ENCODE measurements around the gene PLPP3. TPM values are rescaled to one million over a fixed set of nuclear protein-coding genes. Genes with fewer than 3 reads are reported as not detected.

The PLPP3 gene
- total RNA-seq, 1 experiment from 2014 or later, result 33.8 TPM

- Histone ChIP-seq H3K4me3 (ENCODE audit: insufficient read depth, low read depth, low read length) (no peak overlapping the region), H3K36me3 (replicated peaks; ENCODE audit: control insufficient read depth, insufficient read depth, low read length) (no peaks in the 10 kb centered on the region), H3K27me3 (ENCODE audit: control insufficient read depth, insufficient read depth, low read length) (no peaks in the 10 kb centered on the region)
- no peak for DNase-seq
Measured at GRCh38 chr1:56468518-56468917, 110.8 kb downstream of the PLPP3 start.

GRCh38 chr1:56466538-56466937 lies 112.8 kb downstream of the PLPP3 start:
- Histone ChIP-seq H3K36me3 (replicated peaks; ENCODE audit: control insufficient read depth, insufficient read depth, low read length) (no peaks in the 10 kb centered on the region), H3K4me3 (ENCODE audit: insufficient read depth, low read depth, low read length) (no peak overlapping the region), H3K27me3 (ENCODE audit: control insufficient read depth, insufficient read depth, low read length) (no peaks in the 10 kb centered on the region)
- no peak for DNase-seq

- no peak for DNase-seq
- Histone ChIP-seq H3K4me3 (ENCODE audit: insufficient read depth, low read depth, low read length) (no peak overlapping the region), H3K27me3 (ENCODE audit: control insufficient read depth, insufficient read depth, low read length) (no peaks in the 10 kb centered on the region), H3K36me3 (replicated peaks; ENCODE audit: control insufficient read depth, insufficient read depth, low read length) (no peaks in the 10 kb centered on the region)
Measured at GRCh38 chr1:56464294-56464693, 115.1 kb downstream of the PLPP3 start.

GRCh38 chr1:56463376-56463775 lies 116.0 kb downstream of the PLPP3 start:
- Histone ChIP-seq H3K4me3 (ENCODE audit: insufficient read depth, low read depth, low read length) (no peak overlapping the region), H3K36me3 (replicated peaks; ENCODE audit: control insufficient read depth, insufficient read depth, low read length) (no peaks in the 10 kb centered on the region), H3K27me3 (ENCODE audit: control insufficient read depth, insufficient read depth, low read length) (no peaks in the 10 kb centered on the region)
- no peak for DNase-seq

GRCh38 chr1:56462209-56462608 lies 117.2 kb downstream of the PLPP3 start:
- no peak overlapping the region for H3K4me3 ChIP-seq (ENCODE audit: insufficient read depth, low read depth, low read length)
- H3K27me3 ChIP-seq (ENCODE audit: control insufficient read depth, insufficient read depth, low read length), result no peaks in the 10 kb centered on the region
- H3K36me3 ChIP-seq (replicated peaks; ENCODE audit: control insufficient read depth, insufficient read depth, low read length), result no peaks in the 10 kb centered on the region
- no peak for DNase-seq

GRCh38 chr1:56461158-56462127 lies 117.9 kb downstream of the PLPP3 start:
- H3K27me3 ChIP-seq (ENCODE audit: control insufficient read depth, insufficient read depth, low read length), result no peaks in the 10 kb centered on the region
- DNase-seq, result peak; percentile 44
- no peaks in the 10 kb centered on the region for H3K36me3 ChIP-seq (replicated peaks; ENCODE audit: control insufficient read depth, insufficient read depth, low read length)
- no peak overlapping the region for H3K4me3 ChIP-seq (ENCODE audit: insufficient read depth, low read depth, low read length)

- H3K27me3 ChIP-seq (ENCODE audit: control insufficient read depth, insufficient read depth, low read length), result no peaks in the 10 kb centered on the region; the same call in 1 of the 2 replicates
- DNase-seq, result no peak
- H3K4me3 ChIP-seq (ENCODE audit: insufficient read depth, low read depth, low read length), result no peak overlapping the region
- H3K36me3 ChIP-seq (replicated peaks; ENCODE audit: control insufficient read depth, insufficient read depth, low read length), result no peaks in the 10 kb centered on the region
Measured at GRCh38 chr1:56459260-56459659, 120.1 kb downstream of the PLPP3 start.

- Histone ChIP-seq H3K36me3 (replicated peaks; ENCODE audit: control insufficient read depth, insufficient read depth, low read length) (no peaks in the 10 kb centered on the region), H3K4me3 (ENCODE audit: insufficient read depth, low read depth, low read length) (no peak overlapping the region), H3K27me3 (ENCODE audit: control insufficient read depth, insufficient read depth, low read length) (no peaks in the 10 kb centered on the region; the same call in 1 of the 2 replicates)
- no peak for DNase-seq
Measured at GRCh38 chr1:56457756-56458375, 121.5 kb downstream of the PLPP3 start.

GRCh38 chr1:56456435-56457101 lies 122.8 kb downstream of the PLPP3 start:
- Histone ChIP-seq H3K4me3 (ENCODE audit: insufficient read depth, low read depth, low read length) (no peak overlapping the region), H3K27me3 (ENCODE audit: control insufficient read depth, insufficient read depth, low read length) (no peaks in the 10 kb centered on the region; the same call in 1 of the 2 replicates), H3K36me3 (replicated peaks; ENCODE audit: control insufficient read depth, insufficient read depth, low read length) (no peaks in the 10 kb centered on the region)
- no peak for DNase-seq

- no peaks in the 10 kb centered on the region for H3K36me3 ChIP-seq (replicated peaks; ENCODE audit: control insufficient read depth, insufficient read depth, low read length)
- peak; percentile 55 for DNase-seq
- H3K4me3 ChIP-seq (ENCODE audit: insufficient read depth, low read depth, low read length), result no peak overlapping the region
- H3K27me3 ChIP-seq (ENCODE audit: control insufficient read depth, insufficient read depth, low read length), result no peaks in the 10 kb centered on the region; the same call in 1 of the 2 replicates
Measured at GRCh38 chr1:56453417-56454078, 125.8 kb downstream of the PLPP3 start.

GRCh38 chr1:56453016-56453415 lies 126.3 kb downstream of the PLPP3 start:
- H3K36me3 ChIP-seq (replicated peaks; ENCODE audit: control insufficient read depth, insufficient read depth, low read length), result no peaks in the 10 kb centered on the region
- H3K4me3 ChIP-seq (ENCODE audit: insufficient read depth, low read depth, low read length), result no peak overlapping the region
- peak; percentile 33 for DNase-seq
- no peaks in the 10 kb centered on the region; the same call in 1 of the 2 replicates for H3K27me3 ChIP-seq (ENCODE audit: control insufficient read depth, insufficient read depth, low read length)

- H3K36me3 ChIP-seq (replicated peaks; ENCODE audit: control insufficient read depth, insufficient read depth, low read length), result no peaks in the 10 kb centered on the region
- no peaks in the 10 kb centered on the region; the same call in 1 of the 2 replicates for H3K27me3 ChIP-seq (ENCODE audit: control insufficient read depth, insufficient read depth, low read length)
- no peak for DNase-seq
- H3K4me3 ChIP-seq (ENCODE audit: insufficient read depth, low read depth, low read length), result no peak overlapping the region
Measured at GRCh38 chr1:56452027-56453011, 127.0 kb downstream of the PLPP3 start.

GRCh38 chr1:56451491-56451890 lies 127.9 kb downstream of the PLPP3 start:
- Histone ChIP-seq H3K4me3 (ENCODE audit: insufficient read depth, low read depth, low read length) (no peak overlapping the region), H3K27me3 (ENCODE audit: control insufficient read depth, insufficient read depth, low read length) (no peaks in the 10 kb centered on the region; the same call in 1 of the 2 replicates), H3K36me3 (replicated peaks; ENCODE audit: control insufficient read depth, insufficient read depth, low read length) (no peaks in the 10 kb centered on the region)
- DNase-seq, result no peak
